Islet precursor cell (in vitro differentiated cells): ENCODE data around the gene ATF6B.
A peak's percentile ranks its signal among the peaks of the same experiment; 100 is the strongest.
"Not testable (repeated sequence)": the region's sequence is repeated elsewhere in the genome, so short reads cannot be mapped to it uniquely, and the experiment has no call there.

Experiments
- DNase-seq: peaks from one replicate; pipeline ENCODE4 v3.0.0-alpha.2; 2018

The ATF6B gene

DNA sequence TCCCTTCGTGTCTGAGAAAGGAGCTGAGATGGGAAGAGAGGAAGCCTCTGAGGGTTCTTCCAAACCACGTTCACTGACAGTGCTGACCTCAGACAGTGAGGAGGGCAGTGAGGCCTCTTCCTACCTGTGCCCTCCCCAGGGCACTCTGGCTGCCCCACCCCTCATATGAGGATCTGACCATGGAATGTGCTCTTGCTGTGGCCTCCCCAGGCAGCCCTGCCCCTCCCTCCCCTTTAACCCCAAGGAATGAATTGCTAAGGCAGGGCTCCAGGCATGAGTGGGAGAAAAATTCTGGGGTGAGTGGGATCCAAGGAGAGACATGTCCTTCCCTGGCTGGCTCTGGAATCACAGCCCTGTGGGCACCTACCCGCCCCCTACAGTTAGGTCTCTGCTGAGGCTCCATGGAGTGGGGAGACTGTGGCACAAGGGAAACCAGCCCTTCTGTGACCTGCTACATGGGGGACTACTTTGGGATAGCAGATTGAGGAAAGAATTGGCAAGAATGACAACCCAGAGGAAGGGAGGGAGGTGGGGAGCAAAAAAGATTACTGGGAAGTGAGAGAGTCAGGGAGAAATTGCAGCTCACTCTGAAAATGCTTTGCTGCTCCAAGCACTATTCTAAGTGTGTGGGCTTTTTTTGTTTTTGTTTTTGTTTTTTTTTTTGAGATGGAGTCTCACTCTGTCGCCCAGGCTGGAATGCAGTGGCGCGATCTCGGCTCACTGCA lies 48.3 kb downstream of the ATF6B start:
- no peak for DNase-seq

DNA sequence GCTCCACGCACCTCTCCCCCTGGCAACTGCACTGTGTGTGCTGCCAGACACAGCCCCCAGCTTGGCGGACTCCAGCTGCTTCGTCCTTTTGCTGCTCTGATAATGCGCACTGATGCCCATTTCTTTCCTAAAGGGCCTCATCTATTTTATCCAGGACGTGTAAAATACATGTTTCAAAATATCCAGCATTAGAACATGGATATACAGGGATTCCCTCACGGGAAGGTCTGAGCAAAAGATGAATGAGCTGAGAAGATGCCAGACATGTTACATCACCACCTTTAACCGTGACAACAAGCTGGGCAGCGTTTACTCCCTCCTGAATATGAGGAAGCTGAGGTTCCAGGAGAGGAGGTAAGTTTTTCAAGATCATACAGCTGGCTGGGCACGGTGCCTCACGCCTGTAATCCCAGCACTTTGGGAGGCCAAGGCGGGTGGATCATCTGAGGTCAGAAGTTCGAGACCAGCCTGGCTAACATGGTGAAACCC lies 51.7 kb downstream of the ATF6B start:
- peak; percentile 76 for DNase-seq

DNA sequence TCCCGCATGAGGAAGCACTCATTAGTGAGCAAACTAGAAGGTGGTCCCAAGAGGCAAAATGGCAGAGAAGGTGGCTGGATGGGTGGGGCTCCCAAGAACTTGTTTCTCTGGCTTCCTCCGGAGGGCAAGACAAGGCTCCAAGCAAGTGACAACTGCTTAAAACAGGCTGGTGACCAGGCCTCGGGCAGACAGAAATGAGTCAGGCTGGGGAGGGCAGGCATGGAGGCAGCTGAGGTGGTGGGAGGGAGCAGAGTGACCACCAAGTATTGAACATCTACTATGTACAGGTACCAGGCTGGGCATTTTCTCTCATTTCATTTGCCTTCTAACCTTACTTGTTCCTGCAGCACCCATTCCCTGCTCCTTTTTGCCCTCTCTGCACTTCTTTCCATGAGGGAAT lies 52.3 kb downstream of the ATF6B start:
- DNase-seq, result peak; percentile 79

DNA sequence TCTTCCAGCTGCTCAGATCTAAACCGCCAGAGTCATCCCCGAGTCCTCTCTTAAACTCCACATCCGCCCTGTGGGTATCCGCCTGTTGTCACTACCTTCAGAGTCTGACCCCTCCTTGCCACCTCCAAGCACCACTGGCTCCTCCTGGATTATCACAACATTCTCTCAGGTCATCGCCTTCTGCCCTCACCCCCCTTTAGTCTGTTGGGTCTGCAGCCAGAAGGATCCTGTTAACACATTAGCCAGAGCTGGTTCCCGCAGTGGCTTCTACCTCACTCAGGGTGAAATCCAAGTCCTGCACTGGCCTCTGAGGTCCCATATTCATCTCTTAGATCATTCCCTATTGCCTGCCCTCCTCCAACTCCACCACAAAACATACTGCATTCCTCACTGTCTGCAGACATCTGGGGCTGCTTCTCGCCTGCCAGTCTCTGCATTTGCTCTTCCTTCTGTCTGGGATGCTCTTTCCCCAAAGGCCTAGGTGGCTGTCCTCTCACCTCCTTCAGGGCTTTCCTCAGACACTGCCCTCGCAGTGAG lies 53.0 kb downstream of the ATF6B start:
- DNase-seq, result peak; percentile 79

DNA sequence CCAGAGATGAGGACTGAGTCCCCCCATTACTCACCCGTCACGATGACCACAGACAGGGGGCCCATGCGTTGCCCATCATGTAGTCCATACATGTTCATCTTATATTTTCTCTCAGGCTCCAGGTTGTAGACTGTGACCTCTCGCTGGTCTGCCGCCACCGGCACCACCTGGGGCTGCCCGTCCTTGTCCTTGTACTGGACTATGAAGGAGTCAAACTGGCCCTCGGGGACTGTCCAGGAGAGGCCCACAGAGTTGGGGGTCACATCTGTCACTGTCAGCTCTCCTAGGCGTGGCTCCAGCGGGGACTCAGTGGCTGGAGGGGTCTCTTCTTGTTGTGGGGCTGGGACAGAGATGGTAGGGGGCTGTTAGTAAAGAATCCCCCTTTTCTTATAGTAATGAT lies 54.4 kb downstream of the ATF6B start:
- no peak for DNase-seq

DNA sequence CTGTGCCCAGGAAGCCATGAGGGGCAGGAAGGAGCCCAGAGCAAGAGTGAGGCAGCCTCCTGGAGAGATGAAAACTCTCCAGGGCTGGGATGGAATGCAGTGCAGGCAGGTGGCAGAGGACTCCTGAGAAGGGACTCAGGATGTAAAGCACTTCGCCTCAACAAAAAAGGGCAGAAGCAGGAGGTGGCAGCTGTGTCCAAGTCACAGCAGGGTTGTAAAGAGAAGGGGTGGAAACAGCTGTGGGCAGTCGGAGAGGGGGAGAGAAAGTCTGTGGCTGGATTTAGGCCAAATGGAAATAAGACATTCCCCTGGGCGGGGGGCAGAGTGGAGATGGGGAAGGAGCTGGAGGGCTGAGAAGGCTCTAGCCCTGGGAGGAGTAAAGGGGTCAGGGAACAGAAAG lies 54.9 kb downstream of the ATF6B start:
- DNase-seq, result no peak

DNA sequence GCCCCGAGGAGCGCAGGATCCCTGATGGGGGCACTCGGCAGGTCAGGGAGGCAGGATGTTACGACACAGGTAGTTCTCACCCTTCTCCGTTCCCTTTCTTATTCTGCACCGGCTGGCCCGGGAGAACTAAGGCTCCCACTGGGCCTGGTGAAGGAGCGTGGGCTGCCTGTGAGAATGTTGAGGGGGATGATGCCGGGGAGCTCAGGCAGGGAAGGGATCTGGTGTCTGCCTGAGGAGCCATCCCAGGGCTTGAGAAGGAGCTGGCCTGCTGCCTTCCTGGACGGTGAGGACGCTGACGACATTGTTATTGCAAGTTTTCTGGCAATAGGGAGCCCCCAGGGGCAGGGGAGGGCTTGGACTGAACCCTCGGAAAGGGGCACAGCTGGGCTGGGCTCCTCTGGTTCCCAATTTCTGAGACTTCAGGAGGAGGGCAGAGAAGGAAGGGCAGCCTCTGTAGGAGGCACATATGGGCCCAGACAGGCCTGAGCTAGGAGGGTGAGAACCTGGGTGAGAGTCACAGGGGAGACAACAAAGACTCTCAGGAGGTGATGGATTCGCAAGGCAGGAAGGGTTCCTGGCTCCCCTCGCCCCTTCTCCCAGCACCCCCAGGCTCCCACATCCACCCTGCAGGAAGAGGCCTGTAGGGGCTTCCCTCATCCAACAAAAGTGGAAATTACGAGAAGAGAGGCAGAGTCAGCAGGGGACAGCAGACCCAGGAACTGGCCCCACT lies 57.1 kb downstream of the ATF6B start:
- no peak for DNase-seq

DNA sequence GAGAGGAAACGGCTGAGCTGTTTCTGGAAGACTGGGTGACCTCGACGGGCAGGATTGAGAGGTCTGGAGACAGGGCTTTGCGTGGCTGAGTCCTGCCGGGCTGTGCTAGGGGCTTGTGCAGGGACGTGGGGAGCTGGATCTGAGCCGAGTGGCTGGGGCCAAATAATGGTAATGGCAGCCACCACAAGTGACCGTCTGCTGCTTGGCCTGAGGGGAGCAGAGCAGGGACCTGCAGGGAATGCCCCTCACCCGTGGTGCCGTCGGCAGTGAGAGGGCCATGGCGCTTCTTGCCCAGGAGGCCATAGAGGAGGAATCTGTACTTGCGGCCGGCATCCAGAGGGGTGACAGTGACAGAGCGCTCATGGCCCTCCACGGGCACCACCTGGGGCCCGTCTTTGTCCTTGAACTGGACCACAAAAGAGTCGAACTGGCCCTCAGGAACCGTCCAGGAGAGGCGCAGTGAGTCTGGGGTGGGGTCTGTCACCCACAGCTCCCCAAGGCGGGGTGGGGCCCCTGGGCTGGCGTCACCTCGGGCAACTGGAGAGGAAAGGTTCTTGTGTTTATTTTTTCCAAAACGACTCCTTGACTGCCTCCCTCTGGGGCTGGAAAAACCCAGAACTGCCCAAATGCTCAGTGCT lies 58.0 kb downstream of the ATF6B start:
- DNase-seq, result no peak

DNA sequence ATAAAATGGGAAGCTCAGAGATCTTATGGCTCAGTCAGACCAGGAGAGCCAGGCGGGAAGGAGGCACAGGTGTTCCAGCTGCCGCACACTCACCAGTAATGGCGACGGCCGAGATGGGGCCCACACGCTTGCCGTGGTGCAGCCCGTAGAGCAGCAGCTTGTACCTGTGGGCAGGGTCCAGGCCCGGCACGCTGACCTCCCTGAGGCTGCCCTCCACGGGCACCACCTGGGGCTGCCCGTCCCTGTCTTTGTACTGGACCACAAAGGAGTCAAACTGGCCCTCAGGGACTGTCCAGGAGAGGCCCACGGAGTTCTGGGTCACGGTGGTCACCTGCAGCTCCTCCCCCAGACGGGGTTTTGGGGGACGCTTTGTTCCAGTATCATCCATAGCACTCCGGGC lies 58.6 kb downstream of the ATF6B start:
- no peak for DNase-seq

DNA sequence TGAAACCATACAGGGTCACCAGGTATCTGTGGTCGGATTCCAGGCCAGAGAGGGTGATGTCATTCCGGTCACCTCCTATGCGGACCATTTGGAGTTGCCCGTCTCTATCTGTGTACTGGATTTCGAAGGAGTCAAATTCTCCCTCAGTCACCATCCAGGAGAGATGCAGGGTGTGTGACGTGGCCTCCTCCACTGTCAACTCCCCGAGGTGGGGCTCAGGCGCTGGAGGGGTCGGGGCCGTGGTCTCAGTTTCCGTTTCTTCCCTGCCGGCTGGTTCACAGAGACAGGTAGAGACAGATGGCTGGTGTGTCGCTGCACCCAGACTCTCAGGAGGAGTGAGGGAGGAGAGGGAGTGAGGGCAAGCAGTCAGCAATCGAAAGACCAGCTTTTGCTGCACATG lies 59.2 kb downstream of the ATF6B start:
- no peak for DNase-seq

DNA sequence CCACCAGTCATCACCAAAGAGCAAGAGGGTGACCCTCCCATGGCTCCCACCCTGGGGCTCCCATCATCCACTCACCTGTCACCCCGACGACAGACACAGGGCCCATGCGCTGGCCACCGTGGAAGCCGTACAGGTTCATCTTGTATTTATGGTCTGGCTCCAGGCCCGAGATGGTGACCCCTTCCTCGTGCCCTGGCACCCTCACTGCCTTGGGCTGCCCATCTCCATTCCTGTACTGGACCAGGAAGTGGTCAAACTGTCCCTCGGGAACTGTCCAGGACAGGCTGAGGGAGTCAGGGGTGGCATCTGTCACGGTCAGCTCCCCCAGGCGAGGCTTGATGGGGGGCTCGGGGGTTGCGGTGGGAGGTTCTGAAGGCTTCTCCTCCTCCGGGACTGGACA lies 59.7 kb downstream of the ATF6B start:
- not testable (repeated sequence) for DNase-seq

DNA sequence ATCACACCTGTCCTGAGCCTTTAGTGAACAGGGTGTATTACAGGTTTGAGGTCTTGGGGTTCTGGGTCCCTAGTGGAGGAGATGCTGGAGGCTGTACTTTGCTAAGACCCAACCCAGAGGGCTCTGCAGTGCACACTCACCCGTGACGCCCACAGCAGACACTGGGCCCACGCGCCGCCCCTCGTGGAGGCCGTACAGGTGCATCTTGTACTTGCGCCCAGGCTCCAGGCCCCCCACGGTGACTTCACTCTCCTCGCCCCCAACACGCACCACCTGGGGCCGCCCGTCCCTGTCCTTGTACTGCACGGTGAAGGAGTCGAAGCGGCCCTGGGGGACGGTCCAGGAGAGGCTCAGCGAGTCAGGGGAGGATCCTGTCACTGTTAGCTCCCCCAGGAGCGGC lies 60.5 kb downstream of the ATF6B start:
- not testable (repeated sequence) for DNase-seq
